ENCODE measurements around the gene KCNAB1. TPM values are rescaled to one million over a fixed set of nuclear protein-coding genes. Genes with fewer than 3 reads are reported as not detected.

Gene KCNAB1
- total RNA-seq, 1 experiment from 2014 or later: not detected

DNA sequence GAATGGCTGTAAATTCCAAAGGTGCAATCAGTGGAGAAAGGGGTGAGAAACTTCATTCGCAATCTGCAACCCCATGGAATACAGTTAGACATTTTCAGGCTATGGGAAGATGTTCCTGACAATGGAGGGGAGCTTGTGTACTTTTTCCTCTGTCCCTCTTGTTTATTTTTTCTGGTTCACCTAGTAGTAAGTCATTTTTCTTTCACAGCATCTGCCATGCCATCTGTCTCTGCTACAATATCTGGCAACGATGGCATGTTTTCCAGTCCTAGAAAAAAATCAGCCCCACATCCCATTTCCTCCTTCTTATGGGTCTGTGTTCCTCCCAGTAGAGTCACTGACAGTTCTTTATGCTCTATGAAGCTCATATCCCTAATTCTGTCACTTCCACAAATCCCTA, 358.5 kb downstream of the KCNAB1 start:
- peaks cover 0 to 13% of the 10 kb centered on the region in 2 experiments; a peak in 2 of 4 replicates for H3K4me1 ChIP-seq (ENCODE audit: control insufficient read depth in 1 of 2, insufficient read depth in 2 of 2, low read length in 2 of 2)
- no peaks in the 10 kb centered on the region for H3K9me3 ChIP-seq (ENCODE audit: control insufficient read depth in 1 of 2, insufficient read depth in 1 of 2, low read depth in 1 of 2, low read length in 2 of 2)
- no TSS peak for BruUV-seq (replicated peaks)
- ChIA-PET POLR2A (no interaction called here), RAD21 (ENCODE audit: low non-redundant PET in 1 of 2, low total read pairs in 2 of 2, uncharacterized antibody in 2 of 2, unreplicated experiment in 2 of 2) (no interaction called here), CTCF (no interaction called here)
- no peaks in the 10 kb centered on the region for H3K79me2 ChIP-seq (ENCODE audit: insufficient read depth, low read length)
- H3K9me2 ChIP-seq (ENCODE audit: insufficient read depth): no peaks in the 10 kb centered on the region
- no peaks in the 10 kb centered on the region for H4K20me1 ChIP-seq (ENCODE audit: insufficient read depth)
- TF ChIP-seq CBX3 (IDR thresholded peaks at IDR 0.05; ENCODE audit: low read depth) (no peak), YY1 (IDR thresholded peaks at IDR 0.05; ENCODE audit: extremely low read depth, insufficient replicate concordance, low read depth, low read length) (no peak), POLR2A (IDR thresholded peaks at IDR 0.05; ENCODE audit: borderline replicate concordance, extremely low read depth, insufficient read depth, insufficient read length) (no peak)
- TF ChIP-seq, protein P1, sequence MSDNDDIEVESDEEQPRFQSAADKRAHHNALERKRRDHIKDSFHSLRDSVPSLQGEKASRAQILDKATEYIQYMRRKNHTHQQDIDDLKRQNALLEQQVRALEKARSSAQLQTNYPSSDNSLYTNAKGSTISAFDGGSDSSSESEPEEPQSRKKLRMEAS (IDR thresholded peaks at IDR 0.05): no peak
- no peaks in the 10 kb centered on the region for H3K27me3 ChIP-seq (ENCODE audit: insufficient read depth, low read length)
- no peak overlapping the region for H2AFZ ChIP-seq (ENCODE audit: low read depth, low read length, poor library complexity, severe bottlenecking)
- intact Hi-C loops (cut with micrococcal nuclease): no loop called here
- no peak overlapping the region for H3K4me3 ChIP-seq (replicated peaks in 1 of 2; ENCODE audit: low read depth in 1 of 2, low read length in 2 of 2)
- no peak overlapping the region for H3K27ac ChIP-seq (ENCODE audit: low read depth, low read length)
- ATAC-seq (no peak), DNase-seq (ENCODE audit: low read depth, low spot score) (no peak)
- no peaks in the 10 kb centered on the region for H3K36me3 ChIP-seq (ENCODE audit: control insufficient read depth in 1 of 2, insufficient read depth in 2 of 2, low read length in 2 of 2)
- no peak overlapping the region for H3K4me2 ChIP-seq (ENCODE audit: low read length)
- no peak overlapping the region for H3K9ac ChIP-seq (ENCODE audit: low read length)

DNA sequence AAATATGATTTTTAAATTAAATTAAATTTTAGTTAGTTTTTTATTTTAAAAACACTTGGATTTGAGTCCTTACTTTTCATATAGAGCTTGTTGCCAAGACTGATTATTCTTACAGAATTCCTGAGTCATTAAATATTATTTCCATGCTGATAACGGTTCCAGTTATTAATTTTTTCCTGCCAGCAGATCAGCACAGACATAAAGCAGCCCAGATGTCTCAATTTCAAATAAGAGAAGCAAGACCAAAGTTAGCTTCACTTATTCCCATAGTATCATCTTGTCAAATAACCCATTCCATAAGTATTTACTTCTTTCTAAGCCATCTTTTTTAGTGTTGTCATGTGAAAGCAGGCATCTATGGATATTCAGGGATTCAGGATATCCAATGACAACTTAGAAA, 359.2 kb downstream of the KCNAB1 start:
- ChIA-PET RAD21 (ENCODE audit: low non-redundant PET in 1 of 2, low total read pairs in 2 of 2, uncharacterized antibody in 2 of 2, unreplicated experiment in 2 of 2) (no interaction called here), POLR2A (no interaction called here), CTCF (interaction anchor here (1.2 kb wide), 1 partner anchor 30 kb away, joined by 4 read pairs; no protein-coding TSS in a partner anchor)
- intact Hi-C loops (cut with micrococcal nuclease): no loop called here
- no peak overlapping the region for H3K4me2 ChIP-seq (ENCODE audit: low read length)
- H3K79me2 ChIP-seq (ENCODE audit: insufficient read depth, low read length): no peaks in the 10 kb centered on the region
- no peak for ATAC-seq
- DNase-seq (ENCODE audit: low read depth, low spot score): no peak
- H4K20me1 ChIP-seq (ENCODE audit: insufficient read depth): no peaks in the 10 kb centered on the region
- H3K36me3 ChIP-seq (ENCODE audit: control insufficient read depth in 1 of 2, insufficient read depth in 2 of 2, low read length in 2 of 2): no peaks in the 10 kb centered on the region
- no TSS peak for BruUV-seq (replicated peaks)
- no peak overlapping the region for H3K27ac ChIP-seq (ENCODE audit: low read depth, low read length)
- H3K4me1 ChIP-seq (ENCODE audit: control insufficient read depth in 1 of 2, insufficient read depth in 2 of 2, low read length in 2 of 2): peaks cover 3 to 20% of the 10 kb centered on the region in 2 experiments; a peak in 2 of 4 replicates
- no peaks in the 10 kb centered on the region for H3K27me3 ChIP-seq (ENCODE audit: insufficient read depth, low read length)
- no peak overlapping the region for H2AFZ ChIP-seq (ENCODE audit: low read depth, low read length, poor library complexity, severe bottlenecking)
- H3K4me3 ChIP-seq (replicated peaks in 1 of 2; ENCODE audit: low read depth in 1 of 2, low read length in 2 of 2): no peak overlapping the region
- no peaks in the 10 kb centered on the region for H3K9me2 ChIP-seq (ENCODE audit: insufficient read depth)
- no peak overlapping the region for H3K9ac ChIP-seq (ENCODE audit: low read length)
- no peaks in the 10 kb centered on the region for H3K9me3 ChIP-seq (ENCODE audit: control insufficient read depth in 1 of 2, insufficient read depth in 1 of 2, low read depth in 1 of 2, low read length in 2 of 2)
- TF ChIP-seq ZFX (IDR thresholded peaks at IDR 0.05) (no peak), SRF (IDR thresholded peaks at IDR 0.05; ENCODE audit: low read depth) (no peak), FOSL1 (IDR thresholded peaks at IDR 0.05; ENCODE audit: low read depth) (no peak), ZNF274 (IDR thresholded peaks at IDR 0.05; ENCODE audit: low read depth, low read length) (no peak), CBX3 (IDR thresholded peaks at IDR 0.05; ENCODE audit: low read depth) (no peak), POLR2AphosphoS5 (IDR thresholded peaks at IDR 0.05; ENCODE audit: low read depth, low read length) (no peak), POLR2A (IDR thresholded peaks at IDR 0.05; ENCODE audit: borderline replicate concordance, extremely low read depth, insufficient read depth, insufficient read length) (no peak), SIN3A (IDR thresholded peaks at IDR 0.05; ENCODE audit: low read depth) (no peak), ELF1 (IDR thresholded peaks at IDR 0.05; ENCODE audit: borderline replicate concordance, low read depth) (no peak), EZH2 (IDR thresholded peaks at IDR 0.05) (no peak), SP1 (IDR thresholded peaks at IDR 0.05; ENCODE audit: low read depth) (no peak), YY1 (IDR thresholded peaks at IDR 0.05; ENCODE audit: extremely low read depth, insufficient replicate concordance, low read depth, low read length) (no peak), JUND (IDR thresholded peaks at IDR 0.05) (no peak)
- TF ChIP-seq, protein P2, sequence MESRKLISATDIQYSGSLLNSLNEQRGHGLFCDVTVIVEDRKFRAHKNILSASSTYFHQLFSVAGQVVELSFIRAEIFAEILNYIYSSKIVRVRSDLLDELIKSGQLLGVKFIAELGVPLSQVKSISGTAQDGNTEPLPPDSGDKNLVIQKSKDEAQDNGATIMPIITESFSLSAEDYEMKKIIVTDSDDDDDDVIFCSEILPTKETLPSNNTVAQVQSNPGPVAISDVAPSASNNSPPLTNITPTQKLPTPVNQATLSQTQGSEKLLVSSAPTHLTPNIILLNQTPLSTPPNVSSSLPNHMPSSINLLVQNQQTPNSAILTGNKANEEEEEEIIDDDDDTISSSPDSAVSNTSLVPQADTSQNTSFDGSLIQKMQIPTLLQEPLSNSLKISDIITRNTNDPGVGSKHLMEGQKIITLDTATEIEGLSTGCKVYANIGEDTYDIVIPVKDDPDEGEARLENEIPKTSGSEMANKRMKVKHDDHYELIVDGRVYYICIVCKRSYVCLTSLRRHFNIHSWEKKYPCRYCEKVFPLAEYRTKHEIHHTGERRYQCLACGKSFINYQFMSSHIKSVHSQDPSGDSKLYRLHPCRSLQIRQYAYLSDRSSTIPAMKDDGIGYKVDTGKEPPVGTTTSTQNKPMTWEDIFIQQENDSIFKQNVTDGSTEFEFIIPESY (IDR thresholded peaks at IDR 0.05; ENCODE audit: extremely low read depth, insufficient replicate concordance, low read length): no peak
- TF ChIP-seq, protein P1 (IDR thresholded peaks at IDR 0.05): no peak
- TF ChIP-seq, protein P3, sequence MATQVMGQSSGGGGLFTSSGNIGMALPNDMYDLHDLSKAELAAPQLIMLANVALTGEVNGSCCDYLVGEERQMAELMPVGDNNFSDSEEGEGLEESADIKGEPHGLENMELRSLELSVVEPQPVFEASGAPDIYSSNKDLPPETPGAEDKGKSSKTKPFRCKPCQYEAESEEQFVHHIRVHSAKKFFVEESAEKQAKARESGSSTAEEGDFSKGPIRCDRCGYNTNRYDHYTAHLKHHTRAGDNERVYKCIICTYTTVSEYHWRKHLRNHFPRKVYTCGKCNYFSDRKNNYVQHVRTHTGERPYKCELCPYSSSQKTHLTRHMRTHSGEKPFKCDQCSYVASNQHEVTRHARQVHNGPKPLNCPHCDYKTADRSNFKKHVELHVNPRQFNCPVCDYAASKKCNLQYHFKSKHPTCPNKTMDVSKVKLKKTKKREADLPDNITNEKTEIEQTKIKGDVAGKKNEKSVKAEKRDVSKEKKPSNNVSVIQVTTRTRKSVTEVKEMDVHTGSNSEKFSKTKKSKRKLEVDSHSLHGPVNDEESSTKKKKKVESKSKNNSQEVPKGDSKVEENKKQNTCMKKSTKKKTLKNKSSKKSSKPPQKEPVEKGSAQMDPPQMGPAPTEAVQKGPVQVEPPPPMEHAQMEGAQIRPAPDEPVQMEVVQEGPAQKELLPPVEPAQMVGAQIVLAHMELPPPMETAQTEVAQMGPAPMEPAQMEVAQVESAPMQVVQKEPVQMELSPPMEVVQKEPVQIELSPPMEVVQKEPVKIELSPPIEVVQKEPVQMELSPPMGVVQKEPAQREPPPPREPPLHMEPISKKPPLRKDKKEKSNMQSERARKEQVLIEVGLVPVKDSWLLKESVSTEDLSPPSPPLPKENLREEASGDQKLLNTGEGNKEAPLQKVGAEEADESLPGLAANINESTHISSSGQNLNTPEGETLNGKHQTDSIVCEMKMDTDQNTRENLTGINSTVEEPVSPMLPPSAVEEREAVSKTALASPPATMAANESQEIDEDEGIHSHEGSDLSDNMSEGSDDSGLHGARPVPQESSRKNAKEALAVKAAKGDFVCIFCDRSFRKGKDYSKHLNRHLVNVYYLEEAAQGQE (IDR thresholded peaks at IDR 0.05; ENCODE audit: low read depth): no peak

All from HCT116 (cell line).